Activated CD4-positive, alpha-beta T cell treated with anti-CD3 and anti-CD28 coated beads, Interleukin-2, amount 10 ng/mL, durations not matched to agents 7 days and 5 days (primary cell): ENCODE data around the gene HIPK4. TPM values are rescaled to one million over a fixed set of nuclear protein-coding genes. Genes with fewer than 3 reads are reported as not detected.
"Not testable (repeated sequence)": the region's sequence is repeated elsewhere in the genome, so short reads cannot be mapped to it uniquely, and the experiment has no call there.

Source experiments
- CTCF ChIA-PET: fragments of 350-600 bp; sonication (Branson Sonifier 250); formaldehyde crosslinking; loops from one replicate; lab custom pipeline; 2021; ENCODE audit warnings: antibody characterized with exemption; lab: Charles Lee
- POLR2A ChIA-PET: fragments of 350-600 bp; sonication (Branson Sonifier 250); formaldehyde crosslinking; loops from one replicate; lab custom pipeline; 2021; ENCODE audit warnings: antibody characterized with exemption; lab: Charles Lee
- DNase-seq: peaks from one replicate; pipeline ENCODE4 v3.0.0-alpha.2; 2020
- H3K27ac Mint-ChIP-seq: one replicate; pipeline ENCODE4 v1.8.0; 2021; ENCODE audit warnings: mild to moderate bottlenecking, moderate library complexity, mixed read lengths
- H3K27me3 Mint-ChIP-seq: one replicate; pipeline ENCODE4 v1.8.0; 2021; ENCODE audit warnings: mixed read lengths
- H3K36me3 Mint-ChIP-seq: one replicate; pipeline ENCODE4 v1.8.0; 2021; ENCODE audit warnings: low read depth, mixed read lengths
- H3K4me1 Mint-ChIP-seq: one replicate; pipeline ENCODE4 v1.8.0; 2021; ENCODE audit warnings: mixed read lengths
- H3K4me3 Mint-ChIP-seq: one replicate; pipeline ENCODE4 v1.8.0; 2021; ENCODE audit warnings: mild to moderate bottlenecking, moderate library complexity, mixed read lengths
- H3K9me3 Mint-ChIP-seq: one replicate; pipeline ENCODE4 v1.8.0; 2021; ENCODE audit warnings: mixed read lengths
- microRNA-seq: library from miRNA; unstranded; fragments of <30 nt; microRNA quantifications from one replicate; pipeline ENCODE4 v1.2.0, GENCODE V29; 2021; ENCODE audit warnings: borderline microRNAs expressed, borderline replicate concordance
- total RNA-seq, 2 experiments: library from RNA; stranded (reverse); gene quantifications; one replicate each; pipeline ENCODE4 v1.2.3, GENCODE V29; 2021

Gene HIPK4
- total RNA-seq, 2 experiments from 2014 or later = not detected

DNA sequence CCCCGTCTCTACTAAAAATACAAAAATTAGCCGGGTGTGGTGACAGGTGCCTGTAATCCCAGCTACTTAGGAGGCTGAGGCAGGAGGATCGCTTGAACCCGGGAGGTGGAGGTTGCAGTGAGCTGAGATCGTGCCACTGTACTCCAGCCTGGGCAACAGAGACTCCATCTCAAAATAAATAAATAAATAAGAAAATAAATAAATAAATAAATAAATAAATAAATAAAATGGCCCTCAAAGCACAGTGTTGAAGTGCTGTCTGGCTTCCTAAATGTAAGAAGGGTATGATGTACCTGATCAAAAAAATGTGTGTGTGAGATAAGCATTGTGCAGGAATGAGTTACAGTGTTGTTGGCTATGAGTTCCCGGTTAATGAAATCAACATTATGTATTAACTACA is 56.9 kb downstream of the HIPK4 start:
- DNase-seq, H3K27me3 Mint-ChIP-seq, H3K4me3 Mint-ChIP-seq, H3K27ac Mint-ChIP-seq, H3K4me1 Mint-ChIP-seq, H3K9me3 Mint-ChIP-seq, POLR2A ChIA-PET: not testable (repeated sequence)
- H3K36me3 Mint-ChIP-seq = peaks cover 30% of the 10 kb centered on the region
- CTCF ChIA-PET = interaction anchor here (0.9 kb wide), 1 partner anchor 87 kb away, joined by 3 read pairs; no protein-coding TSS in a partner anchor

DNA sequence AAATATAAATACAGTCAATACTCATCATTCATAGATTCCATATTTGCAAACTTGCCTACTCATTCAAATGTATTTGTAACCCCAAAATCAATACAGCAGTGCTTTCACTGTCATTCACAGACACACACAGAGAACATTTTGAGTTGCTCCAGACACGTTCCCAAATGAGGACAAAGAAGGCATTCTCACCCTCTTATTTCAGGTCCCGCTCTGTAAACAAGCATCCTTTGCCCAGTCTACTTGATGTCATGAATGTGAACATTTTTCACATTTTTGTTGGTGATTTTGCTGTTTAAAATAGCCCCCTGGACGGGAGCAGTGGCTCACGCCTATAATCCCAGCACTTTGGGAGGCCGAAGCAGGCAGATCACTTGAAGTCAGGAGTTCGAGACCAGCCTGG is 57.3 kb downstream of the HIPK4 start:
- Mint-ChIP-seq H3K9me3 (no peaks in the 10 kb centered on the region), H3K27me3 (no peaks in the 10 kb centered on the region), H3K4me1 (no peaks in the 10 kb centered on the region), H3K36me3 (peaks cover 30% of the 10 kb centered on the region), H3K27ac (no peak overlapping the region), H3K4me3 (no peak overlapping the region)
- ChIA-PET POLR2A (no interaction called here), CTCF (interaction anchor here (0.6 to 0.9 kb wide), 3 partner anchors 88 to 1170 kb away, joined by 3 to 4 read pairs (median 3); no protein-coding TSS in a partner anchor)
- no peak for DNase-seq

DNA sequence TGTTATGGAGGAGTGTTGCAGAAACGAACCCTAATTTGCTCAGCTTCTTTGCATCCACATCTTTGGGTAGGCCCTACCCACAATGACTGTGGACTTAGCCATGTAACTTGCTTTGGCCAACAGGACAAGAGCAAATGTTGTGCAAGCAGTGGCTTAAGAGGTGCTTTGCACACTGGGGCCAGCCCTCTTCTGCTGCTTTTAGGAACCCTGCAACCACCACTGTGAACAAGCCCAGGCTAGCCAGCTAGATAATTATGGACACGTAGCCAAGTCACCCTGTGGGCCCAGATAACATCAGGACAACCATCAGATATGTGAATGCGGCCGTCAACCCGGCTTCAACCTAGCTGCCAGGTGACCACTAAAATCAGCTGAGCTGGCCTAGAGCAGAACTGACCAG is 58.9 kb downstream of the HIPK4 start:
- H3K27ac Mint-ChIP-seq = no peak overlapping the region
- peaks cover 37% of the 10 kb centered on the region for H3K36me3 Mint-ChIP-seq
- POLR2A ChIA-PET = no interaction called here

More for the DNA sequence above, 58.9 kb downstream of the HIPK4 start:
- DNase-seq = no peak
- Mint-ChIP-seq H3K27me3 (no peaks in the 10 kb centered on the region), H3K9me3 (no peaks in the 10 kb centered on the region), H3K4me1 (no peaks in the 10 kb centered on the region), H3K4me3 (no peak overlapping the region)
- CTCF ChIA-PET = interaction anchor here (0.6 to 2.8 kb wide), 2 partner anchors 10 to 488 kb away, joined by 3 to 6 read pairs; no protein-coding TSS in a partner anchor

Small RNA genes within 50 kb of the gene (microRNA-seq; reads per million reads assigned to microRNA genes)
- gene MIR6796 = not detected

Other genes with a start within 250 kb of the HIPK4 start
- 10 to 100 TPM; 15.7 to 19.7 TPM for gene MAP3K10, start 198.8 kb downstream of the HIPK4 start, total RNA-seq
- gene TTC9B, start 171.8 kb downstream of the HIPK4 start, total RNA-seq = not detected
- under 1 TPM; 0.27 to 0.35 TPM for gene CCNP, start 163.5 kb downstream of the HIPK4 start, total RNA-seq
- 100 to 1,000 TPM; 131 to 148 TPM for gene AKT2, start 104.8 kb downstream of the HIPK4 start, total RNA-seq
- gene C19orf47, start 41.8 kb downstream of the HIPK4 start, total RNA-seq = 10 to 100 TPM; 21.8 to 25.3 TPM
- 10 to 100 TPM; 70.8 to 73.7 TPM for gene PLD3, start 41.5 kb downstream of the HIPK4 start, total RNA-seq
- under 1 TPM; 0.75 to 0.94 TPM for gene PRX, start 23.2 kb upstream of the HIPK4 start, total RNA-seq
- 1 to 10 TPM; 6.2 to 9.7 TPM for gene SERTAD1, start 35.8 kb upstream of the HIPK4 start, total RNA-seq
- 10 to 100 TPM; 10.6 to 10.9 TPM for gene SERTAD3, start 54.2 kb upstream of the HIPK4 start, total RNA-seq
- 10 to 100 TPM; 18.5 to 20.0 TPM for gene BLVRB, start 75.6 kb upstream of the HIPK4 start, total RNA-seq
- gene SPTBN4, start 76.8 kb upstream of the HIPK4 start, total RNA-seq = under 1 TPM; 0.23 to 0.50 TPM
- gene SHKBP1, start 186.7 kb upstream of the HIPK4 start, total RNA-seq = 100 to 1,000 TPM; 147 to 158 TPM
- 10 to 100 TPM; 71.3 to 75.7 TPM for gene LTBP4, start 211.2 kb upstream of the HIPK4 start, total RNA-seq